Naive B cell (primary cell): ENCODE measurements around the gene ADAM23. TPM values are rescaled to one million over a fixed set of nuclear protein-coding genes. Genes with fewer than 3 reads are reported as not detected.

ENCODE experiments used
- polyA plus RNA-seq, 6 donors: library from polyadenylated mRNA; unstranded; fragments of 300-500 nt; fragmentation: Illumina TruSeq; gene quantifications; one replicate each; pipeline ENCODE4 v1.2.3, GENCODE V29; 2021; ENCODE audit warnings: low read depth in 6 of 6

ADAM23 gene
- polyA plus RNA-seq, 6 donors from 2014 or later: 0.26 to 2.9 (median 2.2) TPM

Other genes starting within 250 kb of the ADAM23 start
- 1 to 10 TPM; 3.3 to 6.5 (median 3.7) TPM for gene ZDBF2, start 168.9 kb upstream of the ADAM23 start, polyA plus RNA-seq
- gene FAM237A, start 199.0 kb downstream of the ADAM23 start, polyA plus RNA-seq: not detected